HepG2 (cell line): ENCODE data around the gene LCE6A. TPM values are rescaled to one million over a fixed set of nuclear protein-coding genes. Genes with fewer than 3 reads are reported as not detected.

Experiments
- ATAC-seq: fragments of 200-7000 bp; cut with Tn5 transposase; 3 replicates; pipeline ENCODE4 v1.9.1; 2020; ENCODE audit warnings: mild to moderate bottlenecking, moderate library complexity
- BruUV-seq: library from RNA; stranded (reverse); fragments of 400-500 nt; replicated peaks from 2 replicates; lab custom pipeline; 2021; lab: Mats Ljungman, UMichigan
- CTCF ChIA-PET: fragments of 300-600 bp; formaldehyde crosslinking; extraction: SDS; loops from one replicate; lab custom pipeline; 2021; ENCODE audit warnings: low total read pairs, inconsistent platforms, low intra/inter-chr PET ratio; lab: Yijun Ruan, JAX
- POLR2A ChIA-PET: fragments of 350-600 bp; sonication (Branson Sonifier 250); formaldehyde crosslinking; loops from one replicate; lab custom pipeline; 2020; ENCODE audit warnings: antibody characterized with exemption, inconsistent platforms; lab: Yijun Ruan, JAX
- DNase-seq: peaks from one replicate; pipeline ENCODE4 v3.0.0-alpha.2; 2015; ENCODE audit warnings: low spot score
- FAIRE-seq: peaks from 3 replicates; lab custom pipeline; 2011; peaks lifted over from hg19 to GRCh38; lab: Jason Lieb, UNC
- H2AFZ ChIP-seq: one replicate; pipeline ENCODE4 v1.6.1; 2011; ENCODE audit warnings: low read length, inconsistent platforms
- H3K27ac ChIP-seq: fragments of 300-600 bp; 3 replicates; pipeline ENCODE4 v1.8.0; 2011; ENCODE audit warnings: mixed run types, mild to moderate bottlenecking, mixed read lengths, low read length, inconsistent platforms; ENCODE audit not compliant: insufficient read depth; ENCODE audit errors: extremely low read length
- H3K27me3 ChIP-seq, 2 experiments: fragments of 200-600 bp in 1 of 2; 2 replicates in 1 of 2; 3 replicates in 1 of 2; pipeline versions ENCODE4 v1.6.0 to v1.8.0; 2011; ENCODE audit warnings: low read length in 2 of 2, mild to moderate bottlenecking in 2 of 2, moderate library complexity in 2 of 2, inconsistent platforms in 1 of 2; ENCODE audit not compliant: insufficient read depth in 2 of 2, control insufficient read depth in 1 of 2
- H3K36me3 ChIP-seq, 2 experiments: fragments of 200-600 bp in 1 of 2; replicated peaks in 1 of 2; 2 replicates in 1 of 2; 3 replicates in 1 of 2; pipeline versions ENCODE4 v1.5.1 to v1.8.0; 2011; ENCODE audit warnings: low read length in 2 of 2, inconsistent platforms in 1 of 2; ENCODE audit not compliant: insufficient read depth in 2 of 2, control insufficient read depth in 1 of 2
- H3K4me1 ChIP-seq: 2 replicates; pipeline ENCODE4 v1.5.1; 2012; ENCODE audit warnings: low read length, inconsistent platforms; ENCODE audit not compliant: insufficient read depth
- H3K4me2 ChIP-seq: 2 replicates; pipeline ENCODE4 v1.6.0; 2011; ENCODE audit warnings: low read depth, low read length, inconsistent platforms
- H3K4me3 ChIP-seq, 3 experiments: fragments of 200-600 bp in 1 of 3; sonication (generic), shearing (Covaris generic) in 1 of 3; replicated peaks in 1 of 3; 2 replicates each; pipeline ENCODE4 v1.5.1; 2011 to 2016; ENCODE audit warnings: low read length in 3 of 3, inconsistent platforms in 2 of 3, low read depth in 2 of 3, mild to moderate bottlenecking in 2 of 3, control low read depth in 1 of 3, mixed read lengths in 1 of 3; ENCODE audit not compliant: insufficient read depth in 1 of 3
- H3K79me2 ChIP-seq: one replicate; pipeline ENCODE4 v1.6.1; 2011; ENCODE audit warnings: low read length, inconsistent platforms; ENCODE audit not compliant: insufficient read depth
- H3K9ac ChIP-seq: 2 replicates; pipeline ENCODE4 v1.6.0; 2011; ENCODE audit warnings: mild to moderate bottlenecking, low read depth, low read length, inconsistent platforms; ENCODE audit not compliant: insufficient read depth
- H3K9me3 ChIP-seq: 2 replicates; pipeline ENCODE4 v1.5.1; 2012; ENCODE audit warnings: mild to moderate bottlenecking, low read length
- H4K20me1 ChIP-seq: 2 replicates; pipeline ENCODE4 v1.6.0; 2011; ENCODE audit warnings: inconsistent platforms, mild to moderate bottlenecking, low read length, moderate library complexity; ENCODE audit not compliant: insufficient read depth
- ARID3A ChIP-seq: IDR thresholded peaks from 2 replicates; pipeline ENCODE4 v1.6.1; 2012; ENCODE audit warnings: low read depth, low read length, improper control_type of control experiment
- ASH2L ChIP-seq: fragments of 300-600, 200-600 bp; sonication (generic); IDR thresholded peaks from 2 replicates; pipeline ENCODE4 v1.7.0; 2017; ENCODE audit warnings: low read depth, mild to moderate bottlenecking, moderate library complexity, mixed read lengths, low read length; ENCODE audit not compliant: insufficient read length
- MAX ChIP-seq: IDR thresholded peaks from 2 replicates; pipeline ENCODE4 v1.6.1; 2012; ENCODE audit warnings: inconsistent platforms
- MTA3 ChIP-seq: sonication (generic); formaldehyde crosslinking; IDR thresholded peaks from 2 replicates; pipeline ENCODE4 v1.4.0; 2020; ENCODE audit warnings: missing genetic modification reagents
- PLRG1 ChIP-seq: fragments of 450-650 bp; conservative IDR thresholded peaks from 2 replicates; pipeline ENCODE4 v1.6.1; 2016
- RXRA ChIP-seq: sonication (generic); formaldehyde crosslinking; IDR thresholded peaks from 2 replicates; pipeline ENCODE4 v1.5.1; 2020; ENCODE audit warnings: missing genetic modification reagents
- SNAI1 ChIP-seq: sonication (generic); formaldehyde crosslinking; IDR thresholded peaks from 2 replicates; pipeline ENCODE4 v1.5.0; 2020; ENCODE audit warnings: mild to moderate bottlenecking, missing genetic modification reagents, borderline replicate concordance
- SP140L ChIP-seq: sonication (generic); formaldehyde crosslinking; IDR thresholded peaks from 2 replicates; pipeline ENCODE4 v1.4.0; 2020; ENCODE audit warnings: missing genetic modification reagents, borderline replicate concordance
- THAP7 ChIP-seq: sonication (generic); formaldehyde crosslinking; IDR thresholded peaks from 2 replicates; pipeline ENCODE4 v1.8.1; 2023; ENCODE audit warnings: mild to moderate bottlenecking, missing genetic modification reagents
- WIZ ChIP-seq: sonication (generic); formaldehyde crosslinking; IDR thresholded peaks from 2 replicates; pipeline ENCODE4 v1.5.1; 2020; ENCODE audit warnings: mild to moderate bottlenecking, missing genetic modification reagents
- ZKSCAN5 ChIP-seq: sonication (generic); formaldehyde crosslinking; IDR thresholded peaks from 2 replicates; pipeline ENCODE4 v1.5.1; 2020; ENCODE audit warnings: mild to moderate bottlenecking, missing genetic modification reagents
- ZNF709 ChIP-seq: sonication (generic); formaldehyde crosslinking; IDR thresholded peaks from 2 replicates; pipeline ENCODE4 v1.5.0; 2020; ENCODE audit warnings: mild to moderate bottlenecking, missing genetic modification reagents
- ZNF746 ChIP-seq: sonication (generic); formaldehyde crosslinking; IDR thresholded peaks from 2 replicates; pipeline ENCODE4 v1.8.0; 2022; ENCODE audit warnings: mild to moderate bottlenecking, missing genetic modification reagents
- WGBS: methylation state at CpG from one replicate; pipeline ENCODE4 v1.1.6; 2017; ENCODE audit warnings: low lambda C conversion rate; 5-methylcytosine and 5-hydroxymethylcytosine counted together
- in situ Hi-C: cut with HindIII; loops from 2 replicates; pipeline ENCODE4 v1.10.0; 2017; ENCODE audit warnings: low pct_unique_long_range_greater_than_20kb; ENCODE audit not compliant: extremely low pct_ligation_motif_present
- intact Hi-C: fragments of 100-400 bp; cut with micrococcal nuclease; formaldehyde crosslinking; loops from one replicate; pipeline ENCODE4 v1.10.0; 2022; ENCODE audit not compliant: unreplicated experiment
- polyA plus RNA-seq, 8 experiments: library from polyadenylated mRNA; depleted of rRNA in 3 of 8; stranded (reverse) in 7 of 8; unstranded in 1 of 8; fragments of >200 nt; fragmentation: Illumina TruSeq in 4 of 8; extraction: Trizol in 4 of 8; gene quantifications; 2 replicates each; pipeline versions ENCODE4 v1.2.1 to v1.2.3, GENCODE V29; 2011 to 2016; ENCODE audit warnings: low read depth in 4 of 8, missing spikeins in 1 of 8, mixed read lengths in 1 of 8; ENCODE audit not compliant: insufficient read depth in 1 of 8
- total RNA-seq, 5 experiments: library from RNA; depleted of rRNA; stranded (reverse); fragments of >200 nt; fragmentation: Illumina TruSeq; extraction: Trizol; gene quantifications; 2 replicates each; pipeline ENCODE4 v1.2.3, GENCODE V29; 2016; ENCODE audit warnings: low read depth in 1 of 5
- TF ChIP-seq, protein P1 (sequence below): sonication (generic); formaldehyde crosslinking; IDR thresholded peaks from 2 replicates; pipeline ENCODE4 v1.5.0; 2020; ENCODE audit warnings: missing genetic modification reagents
- TF ChIP-seq, protein P2 (sequence below): sonication (generic); formaldehyde crosslinking; IDR thresholded peaks from 2 replicates; pipeline ENCODE4 v1.4.0; 2020; ENCODE audit warnings: missing genetic modification reagents, borderline replicate concordance

Gene LCE6A
- total and polyA plus RNA-seq, 2 of the 13 experiments (the other 11 are each of a cell fraction or from before 2014, with no cell fraction given): not detected

DNA sequence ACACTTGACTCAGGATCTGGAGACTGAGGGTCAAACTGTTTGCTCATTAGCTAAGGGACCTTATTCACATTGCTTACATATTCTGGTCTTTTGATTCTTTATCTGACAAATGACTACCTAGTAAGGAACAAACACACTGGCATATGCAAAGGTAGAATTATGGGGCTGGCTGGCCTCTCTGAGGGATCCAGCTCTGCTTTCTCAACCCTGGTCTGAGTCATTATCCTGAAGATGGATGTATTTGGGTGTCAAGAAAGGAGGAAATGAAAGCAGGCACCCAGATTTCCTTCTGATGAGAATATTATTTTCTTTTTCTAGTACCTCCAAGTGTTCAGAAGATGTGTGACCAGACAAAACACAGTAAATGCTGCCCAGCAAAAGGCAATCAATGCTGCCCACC, 41.4 kb downstream of the LCE6A start (continued):
- TF ChIP-seq ARID3A: no peak
- no peak for TF ChIP-seq MTA3
- TF ChIP-seq MAX: no peak
- TF ChIP-seq, protein P1, sequence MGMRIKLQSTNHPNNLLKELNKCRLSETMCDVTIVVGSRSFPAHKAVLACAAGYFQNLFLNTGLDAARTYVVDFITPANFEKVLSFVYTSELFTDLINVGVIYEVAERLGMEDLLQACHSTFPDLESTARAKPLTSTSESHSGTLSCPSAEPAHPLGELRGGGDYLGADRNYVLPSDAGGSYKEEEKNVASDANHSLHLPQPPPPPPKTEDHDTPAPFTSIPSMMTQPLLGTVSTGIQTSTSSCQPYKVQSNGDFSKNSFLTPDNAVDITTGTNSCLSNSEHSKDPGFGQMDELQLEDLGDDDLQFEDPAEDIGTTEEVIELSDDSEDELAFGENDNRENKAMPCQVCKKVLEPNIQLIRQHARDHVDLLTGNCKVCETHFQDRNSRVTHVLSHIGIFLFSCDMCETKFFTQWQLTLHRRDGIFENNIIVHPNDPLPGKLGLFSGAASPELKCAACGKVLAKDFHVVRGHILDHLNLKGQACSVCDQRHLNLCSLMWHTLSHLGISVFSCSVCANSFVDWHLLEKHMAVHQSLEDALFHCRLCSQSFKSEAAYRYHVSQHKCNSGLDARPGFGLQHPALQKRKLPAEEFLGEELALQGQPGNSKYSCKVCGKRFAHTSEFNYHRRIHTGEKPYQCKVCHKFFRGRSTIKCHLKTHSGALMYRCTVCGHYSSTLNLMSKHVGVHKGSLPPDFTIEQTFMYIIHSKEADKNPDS (CRISPR knock-in tag): no peak
- TF ChIP-seq ASH2L: no peak
- TF ChIP-seq ZKSCAN5 (CRISPR knock-in tag): no peak
- no peak for TF ChIP-seq ZNF746

DNA sequence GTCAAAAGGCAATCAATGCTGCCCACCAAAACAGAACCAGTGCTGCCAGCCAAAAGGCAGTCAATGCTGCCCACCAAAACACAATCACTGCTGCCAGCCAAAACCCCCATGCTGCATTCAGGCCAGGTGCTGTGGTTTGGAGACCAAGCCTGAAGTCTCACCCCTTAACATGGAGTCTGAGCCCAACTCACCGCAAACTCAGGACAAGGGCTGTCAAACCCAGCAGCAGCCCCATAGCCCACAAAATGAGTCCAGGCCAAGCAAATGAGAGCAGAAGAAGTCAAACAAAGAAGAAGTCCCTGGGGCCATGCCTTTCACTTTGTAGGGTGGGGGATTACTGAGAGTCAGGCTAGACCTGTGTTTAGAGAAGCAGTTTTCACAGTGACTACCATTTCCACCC, 41.9 kb downstream of the LCE6A start:
- no peaks in the 10 kb centered on the region for H3K27me3 ChIP-seq
- H3K27ac ChIP-seq: no peak overlapping the region
- FAIRE-seq: no peak
- ChIA-PET POLR2A (no interaction called here), CTCF (no interaction called here)
- H3K4me2 ChIP-seq: no peak overlapping the region
- H4K20me1 ChIP-seq: no peaks in the 10 kb centered on the region
- WGBS: 100% methylated on average over 1 of the region's 1 CpG
- no peaks in the 10 kb centered on the region for H3K36me3 ChIP-seq
- H3K9ac ChIP-seq: no peak overlapping the region
- no peak for DNase-seq
- no peak overlapping the region for H3K4me3 ChIP-seq
- BruUV-seq: no TSS peak
- no peaks in the 10 kb centered on the region for H3K9me3 ChIP-seq
- in situ Hi-C loops: no loop called here
- H3K79me2 ChIP-seq: no peaks in the 10 kb centered on the region
- intact Hi-C loops: no loop called here
- H2AFZ ChIP-seq: no peak overlapping the region
- no peaks in the 10 kb centered on the region for H3K4me1 ChIP-seq
- no peak for ATAC-seq
- TF ChIP-seq SP140L (CRISPR knock-in tag) (no peak), ZNF709 (no peak), SNAI1 (CRISPR knock-in tag) (no peak), THAP7 (no peak), PLRG1 (no peak), RXRA (no peak), ZNF746 (no peak), WIZ (CRISPR knock-in tag) (no peak)
- TF ChIP-seq, protein P2, sequence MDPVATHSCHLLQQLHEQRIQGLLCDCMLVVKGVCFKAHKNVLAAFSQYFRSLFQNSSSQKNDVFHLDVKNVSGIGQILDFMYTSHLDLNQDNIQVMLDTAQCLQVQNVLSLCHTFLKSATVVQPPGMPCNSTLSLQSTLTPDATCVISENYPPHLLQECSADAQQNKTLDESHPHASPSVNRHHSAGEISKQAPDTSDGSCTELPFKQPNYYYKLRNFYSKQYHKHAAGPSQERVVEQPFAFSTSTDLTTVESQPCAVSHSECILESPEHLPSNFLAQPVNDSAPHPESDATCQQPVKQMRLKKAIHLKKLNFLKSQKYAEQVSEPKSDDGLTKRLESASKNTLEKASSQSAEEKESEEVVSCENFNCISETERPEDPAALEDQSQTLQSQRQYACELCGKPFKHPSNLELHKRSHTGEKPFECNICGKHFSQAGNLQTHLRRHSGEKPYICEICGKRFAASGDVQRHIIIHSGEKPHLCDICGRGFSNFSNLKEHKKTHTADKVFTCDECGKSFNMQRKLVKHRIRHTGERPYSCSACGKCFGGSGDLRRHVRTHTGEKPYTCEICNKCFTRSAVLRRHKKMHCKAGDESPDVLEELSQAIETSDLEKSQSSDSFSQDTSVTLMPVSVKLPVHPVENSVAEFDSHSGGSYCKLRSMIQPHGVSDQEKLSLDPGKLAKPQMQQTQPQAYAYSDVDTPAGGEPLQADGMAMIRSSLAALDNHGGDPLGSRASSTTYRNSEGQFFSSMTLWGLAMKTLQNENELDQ (CRISPR knock-in tag): no peak
